ENCODE measurements around the gene RNASE13. TPM values are rescaled to one million over a fixed set of nuclear protein-coding genes. Genes with fewer than 3 reads are reported as not detected.

Gene RNASE13
- total RNA-seq, 4 donors from 2014 or later = 0.29 TPM; not detected in 3

GRCh38 chr14:21060614-21061346, 26.2 kb upstream of the RNASE13 start:
- Histone ChIP-seq H3K4me1 (peaks cover 3% of the 10 kb centered on the region), H3K27me3 (no peaks in the 10 kb centered on the region), H3K36me3 (no peaks in the 10 kb centered on the region), H3K27ac (no peak overlapping the region), H3K4me3 (no peak overlapping the region), H3K9me3 (no peaks in the 10 kb centered on the region)
- WGBS = 79% methylated on average over 13 of the region's 13 CpGs
- DNase-seq (ENCODE audit: low spot score in 2 of 2) = no peak
- TF ChIP-seq EP300 (IDR thresholded peaks at IDR 0.05) = no peak
- TF ChIP-seq POLR2A (IDR thresholded peaks at IDR 0.05) = no peak
- no peak for TF ChIP-seq POLR2AphosphoS5 (IDR thresholded peaks at IDR 0.05)
- TF ChIP-seq CTCF (IDR thresholded peaks at IDR 0.05) = no peak

GRCh38 chr14:21059842-21060613, 25.4 kb upstream of the RNASE13 start:
- no peak for TF ChIP-seq CTCF (IDR thresholded peaks at IDR 0.05)
- no peak for TF ChIP-seq POLR2A (IDR thresholded peaks at IDR 0.05)
- TF ChIP-seq EP300 (IDR thresholded peaks at IDR 0.05) = no peak
- no peak for TF ChIP-seq POLR2AphosphoS5 (IDR thresholded peaks at IDR 0.05)
- Histone ChIP-seq H3K27ac (no peak overlapping the region), H3K36me3 (no peaks in the 10 kb centered on the region), H3K27me3 (no peaks in the 10 kb centered on the region), H3K4me3 (no peak overlapping the region), H3K4me1 (peaks cover 3% of the 10 kb centered on the region), H3K9me3 (no peaks in the 10 kb centered on the region)
- WGBS = 66% methylated on average over 8 of the region's 8 CpGs
- no peak for DNase-seq (ENCODE audit: low spot score in 2 of 2)

GRCh38 chr14:21058903-21059302, 24.3 kb upstream of the RNASE13 start:
- no peak for DNase-seq (ENCODE audit: low spot score in 2 of 2)
- no peaks in the 10 kb centered on the region for H3K36me3 ChIP-seq
- TF ChIP-seq EP300 (IDR thresholded peaks at IDR 0.05) (no peak), POLR2A (IDR thresholded peaks at IDR 0.05) (no peak), CTCF (IDR thresholded peaks at IDR 0.05) (no peak), POLR2AphosphoS5 (IDR thresholded peaks at IDR 0.05) (no peak)
- WGBS = 86% methylated on average over 4 of the region's 5 CpGs
- H3K9me3 ChIP-seq = no peaks in the 10 kb centered on the region
- peaks cover 3% of the 10 kb centered on the region for H3K4me1 ChIP-seq
- no peak overlapping the region for H3K4me3 ChIP-seq
- H3K27me3 ChIP-seq = no peaks in the 10 kb centered on the region
- no peak overlapping the region for H3K27ac ChIP-seq

GRCh38 chr14:21057803-21058675, 23.4 kb upstream of the RNASE13 start, which contains the start of gene RNASE8:
Gene RNASE8, plus strand, starts transcription at chr14:21057822. Its CDS starts 71 bp downstream, at chr14:21057893.
- TF ChIP-seq POLR2AphosphoS5 (IDR thresholded peaks at IDR 0.05) (no peak), CTCF (IDR thresholded peaks at IDR 0.05) (no peak), POLR2A (IDR thresholded peaks at IDR 0.05) (no peak), EP300 (IDR thresholded peaks at IDR 0.05) (no peak)
- Histone ChIP-seq H3K36me3 (no peaks in the 10 kb centered on the region), H3K27ac (no peak within 1 kb of the TSS), H3K4me1 (peaks cover 3% of the 10 kb centered on the region), H3K9me3 (no peaks in the 10 kb centered on the region), H3K4me3 (no peak within 1 kb of the TSS), H3K27me3 (no peaks in the 10 kb centered on the region)
- DNase-seq (ENCODE audit: low spot score in 2 of 2) = no peak
- 71% methylated on average over 8 of the region's 8 CpGs for WGBS

Data from suprapubic skin (tissue), 4 donors.